Caco-2 (cell line): ENCODE data around the gene LMO1. TPM values are rescaled to one million over a fixed set of nuclear protein-coding genes. Genes with fewer than 3 reads are reported as not detected.

Experiments used
- BruUV-seq: library from RNA; stranded (reverse); fragments of 400-500 nt; replicated peaks from 2 replicates; lab custom pipeline; 2021; lab: Mats Ljungman, UMichigan
- CTCF ChIA-PET: fragments of 300-600 bp; sonication (Branson Sonifier 250); formaldehyde crosslinking; loops from one replicate; lab custom pipeline; 2022; ENCODE audit warnings: antibody characterized with exemption; lab: Charles Lee
- POLR2A ChIA-PET: fragments of 300-600 bp; sonication (Branson Sonifier 250); formaldehyde crosslinking; loops from one replicate; lab custom pipeline; 2022; ENCODE audit warnings: antibody characterized with exemption; lab: Charles Lee
- DNase-seq, 2 experiments: peaks; one replicate each; pipeline versions ENCODE4 v3.0.0 to v3.0.0-alpha.2; 2020 to 2022
- H3K27me3 ChIP-seq: replicated peaks from 2 replicates; pipeline ENCODE4 v1.6.0; 2011; ENCODE audit warnings: low read length; ENCODE audit not compliant: control insufficient read depth, insufficient read depth
- H3K36me3 ChIP-seq: 2 replicates; pipeline ENCODE4 v1.5.1; 2011; ENCODE audit warnings: low read length; ENCODE audit not compliant: control insufficient read depth, insufficient read depth
- H3K4me1 ChIP-seq: fragments of 250-450 bp; sonication (Bioruptor Pico); 2 replicates; pipeline ENCODE4 v1.5.1; 2020; ENCODE audit warnings: mild to moderate bottlenecking
- H3K4me3 ChIP-seq: 2 replicates; pipeline ENCODE4 v1.5.1; 2011; ENCODE audit warnings: low read depth, mild to moderate bottlenecking, control low read depth, low read length
- H3K9me3 ChIP-seq: fragments of 250-450 bp; sonication (Bioruptor Pico); 2 replicates; pipeline ENCODE4 v1.5.1; 2020; ENCODE audit warnings: mild to moderate bottlenecking, moderate library complexity
- H3K27ac Mint-ChIP-seq: one replicate; pipeline ENCODE4 v1.8.0; 2022; ENCODE audit warnings: mixed read lengths; ENCODE audit not compliant: unreplicated experiment
- H3K27me3 Mint-ChIP-seq: one replicate; pipeline ENCODE4 v1.8.0; 2022; ENCODE audit warnings: mixed read lengths; ENCODE audit not compliant: insufficient read depth, unreplicated experiment
- H3K36me3 Mint-ChIP-seq: one replicate; pipeline ENCODE4 v1.8.0; 2022; ENCODE audit warnings: mild to moderate bottlenecking, mixed read lengths; ENCODE audit not compliant: insufficient read depth, unreplicated experiment
- H3K4me1 Mint-ChIP-seq: one replicate; pipeline ENCODE4 v1.8.0; 2022; ENCODE audit warnings: low read depth, mixed read lengths; ENCODE audit not compliant: unreplicated experiment
- H3K4me3 Mint-ChIP-seq: one replicate; pipeline ENCODE4 v1.8.0; 2022; ENCODE audit warnings: mild to moderate bottlenecking, moderate library complexity, mixed read lengths; ENCODE audit not compliant: unreplicated experiment
- H3K9me3 Mint-ChIP-seq: one replicate; pipeline ENCODE4 v1.8.0; 2022; ENCODE audit warnings: mixed read lengths; ENCODE audit not compliant: unreplicated experiment
- intact Hi-C: fragments of 100-400 bp; cut with micrococcal nuclease; formaldehyde crosslinking; loops from one replicate; pipeline ENCODE4 v1.10.0; 2022; ENCODE audit not compliant: unreplicated experiment
- total RNA-seq: library from RNA; stranded (reverse); gene quantifications from 2 replicates; pipeline ENCODE4 v1.2.3, GENCODE V29; 2022
- TF ChIP-seq, protein P1 (sequence below), 2 experiments: fragments of 200-600 bp in 1 of 2; IDR thresholded peaks; 1 replicate in 1 of 2; 2 replicates in 1 of 2; pipeline versions ENCODE4 v1.5.1 to v1.8.0; 2011 to 2022; ENCODE audit warnings: antibody characterized with exemption in 1 of 2, control low read depth in 1 of 2, inconsistent platforms in 1 of 2, low read depth in 1 of 2, low read length in 1 of 2, mild to moderate bottlenecking in 1 of 2, moderate library complexity in 1 of 2; ENCODE audit not compliant: insufficient read depth in 1 of 2, severe bottlenecking in 1 of 2, unreplicated experiment in 1 of 2

Gene LMO1
- total RNA-seq, 1 experiment from 2014 or later: not detected

DNA sequence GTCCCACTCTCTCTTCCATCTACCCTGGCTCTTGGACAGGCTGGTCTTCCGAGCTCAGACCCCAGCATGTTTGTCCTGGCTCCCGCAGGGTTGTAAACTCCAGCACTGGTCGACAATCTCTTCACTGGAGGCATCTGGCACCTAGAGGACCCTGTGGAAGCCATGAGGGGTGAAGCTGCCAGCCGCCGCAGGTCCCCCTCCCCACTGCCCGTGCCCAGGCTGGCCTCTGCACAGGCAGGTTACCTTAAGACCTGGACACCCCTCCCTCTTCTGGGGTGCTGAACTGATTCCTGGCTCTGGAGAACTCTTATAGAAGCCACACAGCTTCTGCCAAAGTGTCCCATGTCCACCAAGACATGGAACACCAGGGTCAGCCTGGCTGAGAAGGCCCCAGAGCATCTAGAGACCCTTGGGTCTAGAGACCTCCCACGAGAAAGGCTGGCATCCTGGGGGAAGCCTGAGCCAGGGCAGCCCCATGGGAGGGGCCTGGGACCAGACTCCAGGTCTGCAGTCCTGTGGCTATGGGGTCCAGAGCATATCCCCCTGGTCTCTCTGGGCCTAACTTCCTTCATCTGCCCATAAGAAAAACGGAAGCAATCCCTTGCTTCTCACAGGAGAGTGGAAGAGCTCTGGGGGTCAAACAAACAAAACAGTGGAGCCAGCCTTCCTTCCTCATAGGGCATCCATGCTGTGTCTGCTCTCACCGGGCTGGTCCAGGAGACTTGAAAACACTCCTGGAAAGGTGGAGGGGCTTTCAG is 30.6 kb downstream of the LMO1 start:
- H3K27me3 ChIP-seq: no peaks in the 10 kb centered on the region; the same call in 1 of the 2 replicates
- no peaks in the 10 kb centered on the region for H3K9me3 ChIP-seq
- no TSS peak for BruUV-seq
- TF ChIP-seq, protein P1, sequence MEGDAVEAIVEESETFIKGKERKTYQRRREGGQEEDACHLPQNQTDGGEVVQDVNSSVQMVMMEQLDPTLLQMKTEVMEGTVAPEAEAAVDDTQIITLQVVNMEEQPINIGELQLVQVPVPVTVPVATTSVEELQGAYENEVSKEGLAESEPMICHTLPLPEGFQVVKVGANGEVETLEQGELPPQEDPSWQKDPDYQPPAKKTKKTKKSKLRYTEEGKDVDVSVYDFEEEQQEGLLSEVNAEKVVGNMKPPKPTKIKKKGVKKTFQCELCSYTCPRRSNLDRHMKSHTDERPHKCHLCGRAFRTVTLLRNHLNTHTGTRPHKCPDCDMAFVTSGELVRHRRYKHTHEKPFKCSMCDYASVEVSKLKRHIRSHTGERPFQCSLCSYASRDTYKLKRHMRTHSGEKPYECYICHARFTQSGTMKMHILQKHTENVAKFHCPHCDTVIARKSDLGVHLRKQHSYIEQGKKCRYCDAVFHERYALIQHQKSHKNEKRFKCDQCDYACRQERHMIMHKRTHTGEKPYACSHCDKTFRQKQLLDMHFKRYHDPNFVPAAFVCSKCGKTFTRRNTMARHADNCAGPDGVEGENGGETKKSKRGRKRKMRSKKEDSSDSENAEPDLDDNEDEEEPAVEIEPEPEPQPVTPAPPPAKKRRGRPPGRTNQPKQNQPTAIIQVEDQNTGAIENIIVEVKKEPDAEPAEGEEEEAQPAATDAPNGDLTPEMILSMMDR (IDR thresholded peaks at IDR 0.05; ENCODE audit: insufficient read depth in 1 of 2, low read depth in 1 of 2, low read length in 1 of 2, severe bottlenecking in 1 of 2, unreplicated experiment in 1 of 2): no peak
- POLR2A ChIA-PET: no interaction called here
- Mint-ChIP-seq H3K4me1 (no peaks in the 10 kb centered on the region), H3K36me3 (no peaks in the 10 kb centered on the region), H3K9me3 (no peaks in the 10 kb centered on the region), H3K27me3 (peaks cover 3% of the 10 kb centered on the region), H3K4me3 (no peak overlapping the region), H3K27ac (no peak overlapping the region)
- no peaks in the 10 kb centered on the region for H3K4me1 ChIP-seq
- H3K36me3 ChIP-seq: no peaks in the 10 kb centered on the region
- intact Hi-C loops: no loop called here
- H3K4me3 ChIP-seq: no peak overlapping the region
- no peak for DNase-seq
- CTCF ChIA-PET: interaction anchor here (1.1 to 1.6 kb wide), 2 partner anchors 30 to 31 kb away, joined by 3 to 5 read pairs; partner anchors contain the start of gene LMO1

DNA sequence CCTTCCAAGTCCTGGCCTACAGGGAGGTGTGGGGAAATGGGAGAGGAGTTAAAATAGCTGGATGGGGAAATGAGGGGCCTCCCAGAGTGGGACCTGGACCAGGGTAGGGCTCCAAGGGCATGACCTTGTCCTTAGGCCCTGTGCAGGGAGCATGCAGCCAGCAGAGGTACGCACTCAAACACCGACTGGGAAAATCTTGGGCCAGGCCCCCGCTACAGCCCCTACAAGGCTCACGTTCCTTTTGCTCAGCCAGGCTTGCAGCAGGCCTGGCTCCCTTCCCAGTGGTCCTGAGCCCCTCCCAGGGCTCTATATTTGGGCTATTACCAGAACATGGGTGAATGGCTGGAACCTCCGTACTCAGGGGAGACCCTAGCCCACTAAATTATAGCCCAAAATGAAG is 31.3 kb downstream of the LMO1 start:
- POLR2A ChIA-PET: no interaction called here

DNA sequence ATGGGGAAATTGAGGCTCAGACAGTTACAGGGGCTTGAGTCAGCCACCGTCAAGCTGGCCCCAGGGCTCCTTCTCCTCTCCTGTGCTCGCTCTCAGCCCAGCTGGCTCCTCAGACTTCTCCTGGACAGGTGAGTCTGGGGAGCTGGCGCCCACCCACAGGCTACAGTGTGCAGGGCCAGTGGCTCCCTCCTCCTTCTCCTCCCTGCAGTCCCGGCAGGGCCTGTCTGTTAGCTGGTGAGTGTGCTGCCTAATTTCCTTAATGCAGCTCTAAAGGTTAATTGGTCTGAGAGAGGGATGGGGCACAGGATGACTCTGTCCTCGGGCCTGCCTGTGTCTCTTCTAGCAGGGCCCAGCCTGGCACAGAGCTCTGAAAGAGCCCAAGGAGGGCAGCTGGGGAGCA is 31.7 kb downstream of the LMO1 start:
- POLR2A ChIA-PET: no interaction called here
- intact Hi-C loops: no loop called here

More for the DNA sequence above, 31.3 kb downstream of the LMO1 start:
- TF ChIP-seq, protein P1 (IDR thresholded peaks at IDR 0.05; ENCODE audit: insufficient read depth in 1 of 2, low read depth in 1 of 2, low read length in 1 of 2, severe bottlenecking in 1 of 2, unreplicated experiment in 1 of 2): no peak
- no peak for DNase-seq
- no TSS peak for BruUV-seq
- H3K4me3 Mint-ChIP-seq: no peak overlapping the region
- no peaks in the 10 kb centered on the region for H3K36me3 Mint-ChIP-seq
- intact Hi-C loops: no loop called here
- no peaks in the 10 kb centered on the region for H3K4me1 ChIP-seq
- H3K27me3 Mint-ChIP-seq: peaks cover 3% of the 10 kb centered on the region
- H3K4me3 ChIP-seq: no peak overlapping the region
- H3K36me3 ChIP-seq: no peaks in the 10 kb centered on the region
- no peaks in the 10 kb centered on the region for H3K9me3 Mint-ChIP-seq
- H3K27ac Mint-ChIP-seq: no peak overlapping the region
- CTCF ChIA-PET: interaction anchor here (1.6 kb wide), 1 partner anchor 31 kb away, joined by 5 read pairs; the partner anchor contains the start of gene LMO1
- H3K4me1 Mint-ChIP-seq: no peaks in the 10 kb centered on the region
- no peaks in the 10 kb centered on the region for H3K9me3 ChIP-seq
- H3K27me3 ChIP-seq: no peaks in the 10 kb centered on the region; the same call in 1 of the 2 replicates

More for the DNA sequence above, 31.7 kb downstream of the LMO1 start:
- CTCF ChIA-PET: interaction anchor here (1.6 kb wide), 1 partner anchor 31 kb away, joined by 5 read pairs; the partner anchor contains the start of gene LMO1
- BruUV-seq: no TSS peak
- Histone ChIP-seq H3K4me3 (no peak overlapping the region), H3K36me3 (no peaks in the 10 kb centered on the region), H3K9me3 (no peaks in the 10 kb centered on the region), H3K4me1 (no peaks in the 10 kb centered on the region), H3K27me3 (no peaks in the 10 kb centered on the region; the same call in 1 of the 2 replicates)
- no peaks in the 10 kb centered on the region for H3K36me3 Mint-ChIP-seq
- no peak overlapping the region for H3K4me3 Mint-ChIP-seq
- no peaks in the 10 kb centered on the region for H3K27me3 Mint-ChIP-seq
- no peaks in the 10 kb centered on the region for H3K4me1 Mint-ChIP-seq
- no peak overlapping the region for H3K27ac Mint-ChIP-seq
- no peak for DNase-seq
- H3K9me3 Mint-ChIP-seq: no peaks in the 10 kb centered on the region
- TF ChIP-seq, protein P1 (IDR thresholded peaks at IDR 0.05; ENCODE audit: insufficient read depth in 1 of 2, low read depth in 1 of 2, low read length in 1 of 2, severe bottlenecking in 1 of 2, unreplicated experiment in 1 of 2): no peak
